Measurements from ENCODE around the gene BCAS3. TPM values are rescaled to one million over a fixed set of nuclear protein-coding genes. Genes with fewer than 3 reads are reported as not detected.

BCAS3 gene
- total RNA-seq, 2 experiments from 2014 or later = 13.4 to 14.5 TPM

DNA sequence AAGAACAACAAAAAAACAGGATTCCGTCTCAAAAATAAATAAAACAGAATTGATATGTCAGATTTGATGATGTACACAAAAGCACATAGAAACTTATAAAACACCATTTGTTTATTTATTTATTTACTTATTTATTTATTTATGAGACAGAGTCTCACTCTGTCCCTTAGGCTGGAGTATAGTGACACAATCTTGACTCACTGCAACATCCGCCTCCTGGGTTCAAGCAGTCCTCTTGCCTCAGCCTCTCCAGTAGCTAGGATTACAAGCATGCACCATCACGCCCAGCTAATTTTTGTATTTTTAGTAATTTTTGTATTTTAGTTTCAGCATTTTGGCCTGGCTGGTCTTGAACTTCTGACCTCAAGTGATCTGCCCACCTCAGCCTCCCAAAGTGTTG, 21.4 kb downstream of the BCAS3 start:
- no peak overlapping the region for H3K27ac ChIP-seq (ENCODE audit: low read depth, low read length, poor library complexity, severe bottlenecking)
- H3K4me1 ChIP-seq (ENCODE audit: insufficient read depth, low read length, poor library complexity, severe bottlenecking) = no peaks in the 10 kb centered on the region
- no TSS peak for BruUV-seq (replicated peaks)
- no peaks in the 10 kb centered on the region for H4K20me1 ChIP-seq (ENCODE audit: insufficient read depth, low read length)
- ChIA-PET CTCF (ENCODE audit: unreplicated experiment) (no interaction called here), POLR2A (no interaction called here)
- no peaks in the 10 kb centered on the region for H3K79me2 ChIP-seq (ENCODE audit: insufficient read depth, low read depth, low read length)
- H2AFZ ChIP-seq (ENCODE audit: low read length) = no peak overlapping the region
- intact Hi-C loops (cut with micrococcal nuclease; ENCODE audit: unreplicated experiment) = no loop called here
- no peak for DNase-seq (ENCODE audit: low spot score)
- H3K4me2 ChIP-seq (ENCODE audit: low read length) = no peak overlapping the region
- no peak overlapping the region for H3K4me3 ChIP-seq (ENCODE audit: low read depth, low read length, poor library complexity, severe bottlenecking)
- no peaks in the 10 kb centered on the region for H3K9me3 ChIP-seq (ENCODE audit: low read length)
- no peaks in the 10 kb centered on the region for H3K36me3 ChIP-seq (ENCODE audit: insufficient read depth, low read length)
- no peaks in the 10 kb centered on the region for H3K9me2 ChIP-seq (ENCODE audit: insufficient read depth, low read length)
- TF ChIP-seq, protein P1, sequence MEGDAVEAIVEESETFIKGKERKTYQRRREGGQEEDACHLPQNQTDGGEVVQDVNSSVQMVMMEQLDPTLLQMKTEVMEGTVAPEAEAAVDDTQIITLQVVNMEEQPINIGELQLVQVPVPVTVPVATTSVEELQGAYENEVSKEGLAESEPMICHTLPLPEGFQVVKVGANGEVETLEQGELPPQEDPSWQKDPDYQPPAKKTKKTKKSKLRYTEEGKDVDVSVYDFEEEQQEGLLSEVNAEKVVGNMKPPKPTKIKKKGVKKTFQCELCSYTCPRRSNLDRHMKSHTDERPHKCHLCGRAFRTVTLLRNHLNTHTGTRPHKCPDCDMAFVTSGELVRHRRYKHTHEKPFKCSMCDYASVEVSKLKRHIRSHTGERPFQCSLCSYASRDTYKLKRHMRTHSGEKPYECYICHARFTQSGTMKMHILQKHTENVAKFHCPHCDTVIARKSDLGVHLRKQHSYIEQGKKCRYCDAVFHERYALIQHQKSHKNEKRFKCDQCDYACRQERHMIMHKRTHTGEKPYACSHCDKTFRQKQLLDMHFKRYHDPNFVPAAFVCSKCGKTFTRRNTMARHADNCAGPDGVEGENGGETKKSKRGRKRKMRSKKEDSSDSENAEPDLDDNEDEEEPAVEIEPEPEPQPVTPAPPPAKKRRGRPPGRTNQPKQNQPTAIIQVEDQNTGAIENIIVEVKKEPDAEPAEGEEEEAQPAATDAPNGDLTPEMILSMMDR (conservative IDR thresholded peaks at IDR 0.05; ENCODE audit: low read length) = no peak
- no peak for TF ChIP-seq EZH2phosphoT487 (IDR thresholded peaks at IDR 0.05; ENCODE audit: borderline replicate concordance, low read depth, low read length)

DNA sequence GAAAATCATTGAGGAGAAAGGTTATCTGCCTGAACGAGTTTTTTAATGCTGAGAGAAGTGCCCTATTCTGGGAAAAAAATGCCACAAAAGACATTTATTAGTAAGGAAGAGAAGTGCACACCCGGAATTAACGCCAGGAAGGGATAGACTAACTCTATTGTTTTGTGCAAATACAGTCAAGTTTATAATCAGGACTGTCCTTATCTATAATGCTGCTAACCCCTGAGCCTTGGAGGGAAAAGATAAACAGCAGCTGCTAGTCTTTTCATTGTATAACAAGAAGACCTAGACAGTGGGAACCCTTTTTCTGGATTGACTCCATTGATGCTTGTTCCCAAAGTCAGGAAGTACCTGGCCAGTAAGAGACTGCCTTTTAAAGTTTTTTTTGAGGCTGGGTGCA, 26.5 kb downstream of the BCAS3 start:
- no peak for DNase-seq (ENCODE audit: low spot score)
- CTCF ChIA-PET (ENCODE audit: unreplicated experiment) = no interaction called here
- no peak overlapping the region for H3K4me2 ChIP-seq (ENCODE audit: low read length)
- no peak overlapping the region for H2AFZ ChIP-seq (ENCODE audit: low read length)
- no peak overlapping the region for H3K27ac ChIP-seq (ENCODE audit: low read depth, low read length, poor library complexity, severe bottlenecking)
- no peaks in the 10 kb centered on the region for H4K20me1 ChIP-seq (ENCODE audit: insufficient read depth, low read length)
- no peaks in the 10 kb centered on the region for H3K9me2 ChIP-seq (ENCODE audit: insufficient read depth, low read length)
- no TSS peak for BruUV-seq (replicated peaks)
- POLR2A ChIA-PET = no interaction called here
- intact Hi-C loops (cut with micrococcal nuclease; ENCODE audit: unreplicated experiment) = no loop called here
- no peaks in the 10 kb centered on the region for H3K4me1 ChIP-seq (ENCODE audit: insufficient read depth, low read length, poor library complexity, severe bottlenecking)
- H3K9me3 ChIP-seq (ENCODE audit: low read length) = no peaks in the 10 kb centered on the region
- H3K4me3 ChIP-seq (ENCODE audit: low read depth, low read length, poor library complexity, severe bottlenecking) = no peak overlapping the region
- no peaks in the 10 kb centered on the region for H3K36me3 ChIP-seq (ENCODE audit: insufficient read depth, low read length)
- no peak for TF ChIP-seq EZH2phosphoT487 (IDR thresholded peaks at IDR 0.05; ENCODE audit: borderline replicate concordance, low read depth, low read length)
- TF ChIP-seq, protein P1 (conservative IDR thresholded peaks at IDR 0.05; ENCODE audit: low read length) = no peak
- no peaks in the 10 kb centered on the region for H3K79me2 ChIP-seq (ENCODE audit: insufficient read depth, low read depth, low read length)

DNA sequence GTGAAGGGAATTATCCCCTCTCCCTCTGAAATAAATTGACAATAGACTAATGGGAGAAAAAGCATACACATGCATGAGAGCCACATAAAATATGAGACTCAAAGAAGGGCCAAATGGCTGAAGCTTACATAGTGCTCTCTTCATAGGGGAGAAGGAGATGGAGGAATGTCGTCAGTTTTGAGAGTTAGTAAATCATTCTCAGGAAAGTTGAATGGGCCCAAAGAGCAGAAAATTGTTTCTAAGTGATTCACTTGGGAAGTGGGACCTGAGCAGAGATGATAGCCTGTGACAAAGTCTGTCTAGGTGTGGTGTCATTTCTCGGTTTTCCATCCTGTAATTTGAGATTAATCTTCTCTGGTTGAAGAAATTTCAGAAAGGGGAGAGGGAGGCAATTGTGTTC, 35.0 kb downstream of the BCAS3 start:
- POLR2A ChIA-PET = no interaction called here
- BruUV-seq (replicated peaks) = no TSS peak
- H3K27ac ChIP-seq (ENCODE audit: low read depth, low read length, poor library complexity, severe bottlenecking) = no peak overlapping the region
- H2AFZ ChIP-seq (ENCODE audit: low read length) = no peak overlapping the region
- H3K36me3 ChIP-seq (ENCODE audit: insufficient read depth, low read length) = no peaks in the 10 kb centered on the region
- no peaks in the 10 kb centered on the region for H3K79me2 ChIP-seq (ENCODE audit: insufficient read depth, low read depth, low read length)
- H3K4me2 ChIP-seq (ENCODE audit: low read length) = no peak overlapping the region
- H3K9me3 ChIP-seq (ENCODE audit: low read length) = no peaks in the 10 kb centered on the region
- CTCF ChIA-PET (ENCODE audit: unreplicated experiment) = no interaction called here
- no peak for TF ChIP-seq EZH2phosphoT487 (IDR thresholded peaks at IDR 0.05; ENCODE audit: borderline replicate concordance, low read depth, low read length)
- TF ChIP-seq, protein P1 (conservative IDR thresholded peaks at IDR 0.05; ENCODE audit: low read length) = no peak
- no peaks in the 10 kb centered on the region for H4K20me1 ChIP-seq (ENCODE audit: insufficient read depth, low read length)
- intact Hi-C loops (cut with micrococcal nuclease; ENCODE audit: unreplicated experiment) = no loop called here
- H3K9me2 ChIP-seq (ENCODE audit: insufficient read depth, low read length) = no peaks in the 10 kb centered on the region
- H3K4me1 ChIP-seq (ENCODE audit: insufficient read depth, low read length, poor library complexity, severe bottlenecking) = no peaks in the 10 kb centered on the region
- no peak overlapping the region for H3K4me3 ChIP-seq (ENCODE audit: low read depth, low read length, poor library complexity, severe bottlenecking)
- no peak for DNase-seq (ENCODE audit: low spot score)
